H1 (cell line): ENCODE measurements around the gene ULK2. TPM values are rescaled to one million over a fixed set of nuclear protein-coding genes. Genes with fewer than 3 reads are reported as not detected.
A peak's percentile ranks its signal among the peaks of the same experiment; 100 is the strongest.

Experiments
- BACH1 ChIP-seq: IDR thresholded peaks from 2 replicates; pipeline ENCODE4 v1.6.1; 2012; ENCODE audit warnings: low read length, improper control_type of control experiment
- CBX8 ChIP-seq: fragments of 300-800, 300-1000 bp; sonication (generic); IDR thresholded peaks from 2 replicates; pipeline ENCODE4 v1.7.1; 2016; ENCODE audit warnings: low read depth, low read length, borderline replicate concordance
- CTCF ChIP-seq, 3 experiments: IDR thresholded peaks; 1 replicate in 2 of 3; 2 replicates in 1 of 3; pipeline versions ENCODE4 v1.5.1 to v1.6.1; 2011; ENCODE audit warnings: low read length in 3 of 3, mild to moderate bottlenecking in 3 of 3, inconsistent platforms in 2 of 3, low read depth in 1 of 3, moderate library complexity in 1 of 3; ENCODE audit not compliant: insufficient read depth in 1 of 3; ENCODE audit errors: control extremely low read depth in 1 of 3
- FOSL1 ChIP-seq: IDR thresholded peaks from 2 replicates; pipeline ENCODE4 v1.6.1; 2011; ENCODE audit warnings: mild to moderate bottlenecking, low read depth, low read length, moderate library complexity; ENCODE audit not compliant: insufficient read depth
- GABPA ChIP-seq: IDR thresholded peaks from 2 replicates; pipeline ENCODE4 v1.6.1; 2011; ENCODE audit warnings: mild to moderate bottlenecking, low read length, moderate library complexity, borderline replicate concordance; ENCODE audit not compliant: insufficient read depth
- KDM4A ChIP-seq: IDR thresholded peaks from one replicate; pipeline ENCODE4 v1.7.1; 2012; ENCODE audit warnings: low read depth, mild to moderate bottlenecking, moderate library complexity, low read length, inconsistent platforms; ENCODE audit not compliant: severe bottlenecking
- MAX ChIP-seq: IDR thresholded peaks from 2 replicates; pipeline ENCODE4 v1.6.1; 2012; ENCODE audit warnings: inconsistent platforms
- POLR2A ChIP-seq, 2 experiments: IDR thresholded peaks; 1 replicate in 1 of 2; 2 replicates in 1 of 2; pipeline ENCODE4 v1.6.1; 2011; ENCODE audit warnings: low read depth in 2 of 2, low read length in 2 of 2, mild to moderate bottlenecking in 2 of 2; ENCODE audit errors: control extremely low read depth in 1 of 2
- RAD21 ChIP-seq, 2 experiments: IDR thresholded peaks in 1 of 2; conservative IDR thresholded peaks in 1 of 2; 2 replicates each; pipeline ENCODE4 v1.6.1; 2011; ENCODE audit warnings: low read depth in 2 of 2, low read length in 2 of 2, improper control_type of control experiment in 1 of 2, inconsistent platforms in 1 of 2, mild to moderate bottlenecking in 1 of 2, moderate library complexity in 1 of 2
- RBBP5 ChIP-seq: IDR thresholded peaks from 2 replicates; pipeline ENCODE4 v1.7.1; 2012; ENCODE audit warnings: low read depth, mild to moderate bottlenecking, inconsistent platforms, low read length, moderate library complexity, borderline replicate concordance
- SIN3A ChIP-seq, 2 experiments: IDR thresholded peaks in 1 of 2; conservative IDR thresholded peaks in 1 of 2; 2 replicates each; pipeline ENCODE4 v1.6.1; 2011 to 2012; ENCODE audit warnings: low read length in 2 of 2, improper control_type of control experiment in 1 of 2, low read depth in 1 of 2, mild to moderate bottlenecking in 1 of 2
- TAF1 ChIP-seq: IDR thresholded peaks from 2 replicates; pipeline ENCODE4 v1.6.1; 2011; ENCODE audit warnings: mild to moderate bottlenecking, low read depth, low read length
- TBP ChIP-seq: IDR thresholded peaks from 2 replicates; pipeline ENCODE4 v1.6.1; 2011; ENCODE audit warnings: low read depth, low read length, improper control_type of control experiment
- YY1 ChIP-seq: IDR thresholded peaks from 2 replicates; pipeline ENCODE4 v1.6.1; 2011; ENCODE audit warnings: low read depth, mild to moderate bottlenecking, low read length
- polyA plus RNA-seq, 7 experiments: library from polyadenylated mRNA; depleted of rRNA in 3 of 7; stranded (reverse) in 5 of 7; unstranded in 2 of 7; fragments of >200 nt in 5 of 7; fragments of 200-250 nt in 2 of 7; gene quantifications; 1 replicate in 5 of 7; 2 replicates in 1 of 7; 4 replicates in 1 of 7; pipeline versions ENCODE4 v1.2.1 to v1.2.3, GENCODE V29; 2011 to 2013; ENCODE audit warnings: missing spikeins in 2 of 7, mixed read lengths in 2 of 7
- total RNA-seq: library from RNA; stranded (reverse); fragmentation: NEBNext Ultra II Directional; extraction: Animal tissue kit (Norgen Biotek cat#: 25700); gene quantifications from 2 replicates; pipeline ENCODE4 v1.2.1, GENCODE V29; 2021

ULK2 gene
- total and polyA plus RNA-seq, 2 of the 8 experiments (the other 6 are each of a cell fraction or from before 2014, with no cell fraction given): 5.3 to 9.8 TPM

GRCh38 chr17:19744922-19745757 lies 122.6 kb downstream of the ULK2 start (continued):
- TF ChIP-seq SIN3A (conservative IDR thresholded peaks at IDR 0.05 in 1 of 2, IDR thresholded peaks at IDR 0.05 in 1 of 2; ENCODE audit: low read depth in 1 of 2, low read length in 2 of 2) (no peak), CTCF (IDR thresholded peaks at IDR 0.05; ENCODE audit: control extremely low read depth in 1 of 3, insufficient read depth in 1 of 3, low read depth in 1 of 3, low read length in 3 of 3) (peak; percentile 92 to 96 (median 94)), KDM4A (peak; percentile 30), GABPA (0 out of 2 replicates have a peak, but pooled peaks have one; percentile 40), FOSL1 (no peak), TBP (peak; percentile 76), MAX (peak; percentile 98), TAF1 (peak; percentile 85), RBBP5 (peak; percentile 63; the same call in 1 of the 2 replicates), YY1 (peak; percentile 87), CBX8 (no peak), POLR2A (IDR thresholded peaks at IDR 0.05; ENCODE audit: control extremely low read depth in 1 of 2, low read depth in 2 of 2, low read length in 2 of 2) (peak in 1 of 2 experiments; percentile 90; a peak in 2 of 3 replicates), RAD21 (IDR thresholded peaks at IDR 0.05 in 1 of 2, conservative IDR thresholded peaks at IDR 0.05 in 1 of 2; ENCODE audit: low read depth in 2 of 2, low read length in 2 of 2) (peak; percentile 64 to 73), BACH1 (no peak)
